HG03342 (cell line): ENCODE measurements around the gene SAMD14.
"Not testable (repeated sequence)": the region's sequence is repeated elsewhere in the genome, so short reads cannot be mapped to it uniquely, and the experiment has no call there.

Experiments
- ATAC-seq: cut with Tn5 transposase; IDR thresholded peaks from one replicate; pipeline ENCODE4 v1.9.1; 2021; ENCODE audit warnings: mild to moderate bottlenecking, moderate library complexity; ENCODE audit not compliant: unreplicated experiment

SAMD14 gene

DNA sequence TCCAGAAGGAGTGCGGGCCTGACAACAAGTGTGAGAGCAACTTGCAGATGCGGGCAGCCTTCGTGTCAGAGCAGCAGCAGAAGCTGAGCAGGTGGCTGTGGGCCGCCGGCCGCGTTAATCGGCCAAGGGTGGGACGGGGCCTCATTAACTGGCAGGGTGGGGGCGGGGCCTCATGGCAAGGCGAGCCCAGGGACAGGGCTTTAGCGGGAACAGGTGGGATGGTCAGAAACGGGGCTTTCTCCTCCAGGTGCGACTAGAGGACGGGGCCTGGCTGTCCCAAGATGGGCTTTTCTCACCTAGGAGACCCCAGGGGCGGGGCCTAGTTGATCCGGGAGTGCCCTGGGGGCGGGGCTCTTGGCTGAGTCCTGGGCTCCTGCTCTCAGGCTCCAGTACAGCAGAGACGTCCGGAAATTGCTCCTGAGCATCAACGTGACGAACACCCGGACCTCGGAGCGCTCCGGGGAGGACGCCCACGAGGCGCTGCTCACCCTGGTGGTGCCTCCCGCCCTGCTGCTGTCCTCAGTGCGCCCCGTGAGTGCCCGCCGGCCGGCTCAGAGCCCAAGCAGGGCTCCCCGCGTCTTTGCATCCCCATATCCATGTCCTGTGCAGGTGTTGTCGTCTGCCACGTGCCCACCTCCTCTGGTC, 53.2 kb downstream of the SAMD14 start:
- ATAC-seq, result no peak

DNA sequence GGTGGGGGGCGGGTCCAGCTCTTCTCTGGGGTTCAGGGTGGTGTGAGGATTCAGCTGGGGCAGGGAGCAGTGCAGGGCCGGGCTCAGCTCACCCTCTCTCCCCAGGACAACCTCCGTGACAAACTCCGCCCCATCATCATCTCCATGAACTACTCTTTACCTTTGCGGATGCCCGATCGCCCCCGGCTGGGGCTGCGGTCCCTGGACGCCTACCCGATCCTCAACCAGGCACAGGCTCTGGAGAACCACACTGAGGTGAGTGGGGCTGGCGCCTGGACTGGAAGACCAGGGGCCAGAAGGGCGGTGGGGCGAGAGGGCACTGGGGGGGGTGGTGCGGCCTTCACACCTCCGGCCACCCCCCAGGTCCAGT, 53.8 kb downstream of the SAMD14 start:
- no peak for ATAC-seq

DNA sequence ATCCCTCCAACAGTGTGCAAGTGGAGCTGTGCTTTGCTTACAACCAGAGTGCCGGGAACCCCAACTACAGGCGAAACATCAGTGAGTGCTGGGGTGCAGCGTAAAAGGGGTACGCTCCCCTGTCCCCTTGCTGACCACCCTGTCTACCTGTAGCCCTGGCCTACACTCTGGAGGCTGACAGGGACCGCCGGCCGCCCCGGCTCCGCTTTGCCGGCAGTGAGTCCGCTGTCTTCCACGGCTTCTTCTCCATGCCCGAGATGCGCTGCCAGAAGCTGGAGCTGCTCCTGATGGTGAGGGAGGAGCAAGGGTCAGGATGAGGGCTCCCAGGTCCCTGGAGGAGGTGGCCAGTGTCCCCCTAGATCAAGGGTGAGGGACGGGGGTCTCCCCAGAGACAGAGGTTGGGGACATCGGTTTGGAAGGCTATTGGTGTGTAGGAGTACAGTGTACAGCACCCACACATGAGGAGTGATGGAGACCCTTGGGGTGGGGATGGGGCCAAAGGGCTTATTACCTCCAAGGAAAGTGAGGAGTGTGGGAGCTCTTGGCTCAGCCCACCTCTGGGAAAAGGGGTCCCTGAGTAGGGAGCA, 54.4 kb downstream of the SAMD14 start:
- ATAC-seq, result no peak

DNA sequence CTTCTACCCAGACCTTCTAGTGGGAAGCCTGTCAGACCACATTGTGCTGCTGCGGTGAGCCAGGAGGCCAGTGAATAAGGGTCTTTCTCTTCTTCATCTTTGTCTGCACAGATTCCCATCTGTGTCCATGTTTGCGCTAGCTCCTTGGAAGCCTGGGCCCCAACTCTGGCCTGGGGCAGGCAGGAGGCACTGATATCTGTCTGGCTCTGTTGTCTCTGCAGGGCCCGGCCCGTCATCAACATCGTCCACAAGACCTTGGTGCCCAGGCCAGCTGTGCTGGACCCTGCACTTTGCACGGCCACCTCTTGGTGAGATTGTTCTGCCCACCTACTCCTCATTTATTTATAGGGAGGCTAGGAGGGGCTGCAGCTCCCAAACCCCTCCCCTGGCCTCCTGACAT, 55.7 kb downstream of the SAMD14 start:
- no peak for ATAC-seq

DNA sequence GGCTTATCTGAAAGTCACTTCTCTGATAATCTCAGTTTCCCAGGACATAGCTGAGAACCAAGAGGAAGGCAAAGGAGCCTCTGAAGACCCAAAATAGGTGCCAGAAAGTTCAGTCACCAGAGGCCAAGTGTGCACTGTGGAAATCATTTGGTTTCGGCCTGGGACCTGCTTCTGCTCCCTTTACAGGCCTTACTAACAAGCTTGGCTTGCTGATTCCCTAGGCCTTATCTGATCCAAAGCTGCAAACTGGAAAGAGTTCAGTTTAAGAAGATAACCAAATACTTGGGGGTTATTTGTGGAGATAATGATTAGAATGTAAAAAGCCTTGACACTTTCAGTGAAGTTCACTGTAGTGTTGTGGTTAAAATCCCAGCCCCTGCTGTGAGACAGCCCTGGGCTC, 57.0 kb downstream of the SAMD14 start:
- ATAC-seq, result no peak

DNA sequence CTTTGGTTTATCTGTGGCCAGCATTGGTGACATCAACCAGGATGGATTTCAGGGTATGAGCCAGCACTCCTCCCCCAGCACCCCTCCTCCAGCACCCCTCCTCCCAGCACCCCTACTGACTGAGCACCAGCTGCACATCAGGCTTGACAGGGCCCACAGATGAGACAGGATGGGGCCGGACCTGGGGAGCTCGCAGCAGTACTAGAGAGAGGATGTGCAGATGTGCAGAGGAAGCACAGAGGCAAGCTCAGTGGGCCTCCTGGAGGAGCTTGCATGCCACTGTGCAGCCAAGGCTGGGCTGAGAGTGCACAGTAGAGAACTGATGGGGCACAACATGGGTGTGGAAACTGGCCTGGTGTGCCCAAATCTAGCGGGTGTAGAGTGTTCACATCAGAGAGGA, 57.8 kb downstream of the SAMD14 start:
- no peak for ATAC-seq

DNA sequence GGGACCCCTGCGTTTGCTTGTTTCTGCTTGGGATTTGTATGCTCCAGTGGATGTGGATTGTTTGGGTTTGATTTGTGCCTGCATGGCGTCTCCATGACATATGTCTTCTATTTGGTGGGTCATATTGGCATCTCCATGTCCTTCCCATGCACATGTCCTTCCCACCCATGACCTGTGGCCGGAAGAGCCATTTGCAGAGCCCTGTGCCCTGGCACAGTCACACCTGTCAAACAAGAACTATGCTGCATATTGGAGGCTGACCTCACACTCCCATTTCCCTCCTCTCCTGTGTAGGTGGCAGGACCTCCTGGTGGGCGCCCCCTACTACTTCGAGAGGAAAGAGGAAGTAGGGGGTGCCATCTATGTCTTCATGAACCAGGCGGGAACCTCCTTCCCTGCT, 58.3 kb downstream of the SAMD14 start:
- ATAC-seq, result no peak

DNA sequence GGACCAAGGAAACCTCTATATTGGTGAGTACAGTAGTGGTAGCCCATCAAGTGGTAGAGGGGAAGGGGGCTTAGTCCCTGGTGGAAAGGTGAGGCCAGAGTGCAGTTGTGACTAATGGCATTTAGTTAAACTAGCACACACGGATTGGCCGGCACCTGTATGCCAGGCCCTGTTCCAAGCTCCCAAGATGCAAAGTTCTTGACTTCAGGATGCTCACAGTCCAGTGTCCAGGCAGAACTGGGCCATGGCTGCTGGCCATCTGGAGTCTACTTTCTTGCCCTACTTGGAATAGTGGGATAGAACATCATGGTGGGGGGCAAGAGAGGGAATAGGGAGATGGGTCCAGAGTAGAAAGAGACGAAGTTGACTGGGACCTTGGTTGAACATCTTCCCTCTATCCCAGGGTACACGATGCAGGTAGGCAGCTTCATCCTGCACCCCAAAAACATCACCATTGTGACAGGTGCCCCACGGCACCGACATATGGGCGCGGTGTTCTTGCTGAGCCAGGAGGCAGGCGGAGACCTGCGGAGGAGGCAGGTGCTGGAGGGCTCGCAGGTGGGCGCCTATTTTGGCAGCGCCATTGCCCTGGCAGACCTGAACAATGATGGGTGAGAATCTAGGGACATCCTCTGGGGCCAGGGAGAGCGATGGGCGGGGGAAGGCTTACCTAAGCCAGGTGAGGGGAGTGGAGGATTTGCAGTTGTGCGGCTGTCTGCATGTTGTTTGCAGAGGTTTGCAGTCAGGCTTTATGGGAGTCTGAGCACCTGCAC, 58.9 kb downstream of the SAMD14 start:
- ATAC-seq, result no peak

DNA sequence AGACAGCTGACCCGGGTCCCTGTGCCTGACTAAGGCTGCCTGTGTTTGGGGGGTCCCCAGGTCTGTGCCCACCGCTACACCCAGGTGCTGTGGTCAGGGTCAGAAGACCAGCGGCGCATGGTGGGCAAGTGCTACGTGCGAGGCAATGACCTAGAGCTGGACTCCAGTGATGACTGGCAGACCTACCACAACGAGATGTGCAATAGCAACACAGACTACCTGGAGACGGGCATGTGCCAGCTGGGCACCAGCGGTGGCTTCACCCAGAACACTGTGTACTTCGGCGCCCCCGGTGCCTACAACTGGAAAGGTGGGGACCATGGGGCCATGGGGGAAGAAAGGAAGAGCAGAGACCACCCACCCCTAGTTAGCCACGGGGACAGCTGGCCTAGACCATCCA, 62.0 kb downstream of the SAMD14 start:
- ATAC-seq, result no peak

DNA sequence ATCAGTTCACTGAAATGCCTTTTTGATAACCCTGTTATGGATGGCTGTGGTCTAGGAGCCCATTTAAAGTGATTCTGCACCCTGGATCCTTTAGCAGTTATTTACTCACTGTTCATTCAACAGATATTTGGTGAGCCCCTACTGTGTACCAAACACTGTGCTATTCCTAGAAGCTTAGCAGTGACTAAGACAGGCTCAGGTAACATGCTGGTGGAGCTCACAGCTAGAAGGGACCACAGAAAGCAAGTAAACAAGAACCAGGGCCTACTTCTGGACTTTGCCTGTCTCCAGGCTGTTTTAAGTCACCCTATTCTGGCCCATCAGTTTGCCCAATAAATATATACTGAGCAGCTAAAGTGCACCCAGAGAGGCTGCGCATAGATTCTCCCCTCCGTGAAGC, 63.0 kb downstream of the SAMD14 start:
- no peak for ATAC-seq

DNA sequence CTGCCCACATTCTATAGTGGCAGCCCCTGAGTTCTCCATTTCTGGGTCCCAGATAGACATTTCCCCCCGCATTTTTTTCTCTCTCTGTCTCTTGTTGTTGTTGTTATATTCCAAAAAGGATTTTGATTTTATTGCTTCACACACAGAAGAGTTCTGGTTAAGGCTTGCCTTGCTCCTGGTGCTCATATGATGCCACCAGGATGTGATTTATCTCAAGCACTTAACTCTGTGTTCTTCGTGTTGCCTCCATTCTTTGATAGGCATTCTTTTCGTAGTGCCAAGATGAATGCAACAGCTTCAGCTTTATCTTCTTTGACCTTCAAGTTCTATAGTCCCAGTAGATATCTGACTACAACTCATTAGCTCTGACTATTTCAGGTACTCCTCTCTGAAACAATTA, 64.9 kb downstream of the SAMD14 start:
- ATAC-seq, result no peak

DNA sequence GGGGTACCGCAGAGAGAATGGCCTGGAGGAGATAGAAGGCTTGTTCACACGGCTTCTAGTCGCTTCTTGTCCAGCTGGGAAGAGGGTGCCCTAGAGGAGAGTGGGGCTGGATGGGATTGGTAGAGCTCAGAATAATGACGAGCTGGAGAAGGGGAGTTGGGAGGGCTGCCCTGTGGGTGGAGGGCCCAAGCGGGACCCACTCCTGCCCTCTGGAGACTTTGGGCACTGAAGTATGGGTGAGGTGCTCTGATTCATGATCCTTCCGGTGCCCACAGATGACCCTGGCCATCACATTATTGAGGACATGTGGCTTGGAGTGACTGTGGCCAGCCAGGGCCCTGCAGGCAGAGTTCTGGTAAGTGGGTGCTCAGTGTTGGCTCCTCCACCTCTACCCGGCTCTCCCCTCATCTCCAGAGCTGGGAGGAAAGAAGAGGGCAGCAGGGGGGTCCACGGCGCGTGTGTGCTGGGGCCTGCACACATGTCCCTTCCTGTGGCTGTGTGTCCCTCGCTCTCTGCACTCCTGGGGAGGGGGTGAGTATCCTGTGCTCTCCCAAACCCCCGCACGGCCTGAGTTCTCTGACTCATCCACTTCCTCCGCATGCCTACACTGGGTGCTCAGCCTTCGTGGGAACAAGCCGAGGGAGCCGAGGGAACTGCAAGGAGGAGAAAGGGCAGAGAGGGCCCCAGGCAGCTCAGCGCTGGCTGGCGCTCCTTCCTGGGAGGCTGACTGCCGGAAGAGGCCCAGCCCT, 65.5 kb downstream of the SAMD14 start:
- no peak for ATAC-seq

DNA sequence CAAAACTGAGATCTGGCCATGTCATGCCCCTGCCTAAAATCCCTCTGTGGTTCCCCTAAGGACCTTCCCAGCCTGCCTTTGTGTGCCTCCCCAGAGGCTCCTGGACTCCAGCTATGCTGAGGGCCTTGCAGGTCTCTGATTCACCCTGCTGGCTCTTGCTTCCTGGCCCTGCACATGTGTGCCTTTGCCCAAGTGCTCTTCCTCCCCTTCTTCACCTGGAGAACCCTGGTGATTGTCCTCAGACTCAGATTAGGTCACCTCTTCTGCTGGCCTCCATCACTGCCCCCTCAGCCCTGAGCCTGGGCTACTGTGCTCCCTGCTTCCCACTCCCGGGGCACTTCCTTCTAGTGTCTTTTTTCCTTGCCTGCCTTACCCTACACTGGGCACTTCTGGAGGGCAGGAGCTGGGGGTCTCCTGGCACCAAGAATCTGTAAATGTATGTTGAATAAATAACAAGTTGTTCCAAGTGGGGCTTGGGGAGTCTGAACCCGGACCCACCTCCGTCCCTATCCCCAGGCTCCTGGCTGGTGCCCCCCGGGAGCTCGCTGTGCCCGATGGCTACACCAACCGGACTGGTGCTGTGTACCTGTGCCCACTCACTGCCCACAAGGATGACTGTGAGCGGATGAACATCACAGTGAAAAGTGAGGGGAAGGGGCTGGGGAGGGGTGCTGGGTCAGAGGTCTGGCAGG, 66.3 kb downstream of the SAMD14 start:
- no peak for ATAC-seq

DNA sequence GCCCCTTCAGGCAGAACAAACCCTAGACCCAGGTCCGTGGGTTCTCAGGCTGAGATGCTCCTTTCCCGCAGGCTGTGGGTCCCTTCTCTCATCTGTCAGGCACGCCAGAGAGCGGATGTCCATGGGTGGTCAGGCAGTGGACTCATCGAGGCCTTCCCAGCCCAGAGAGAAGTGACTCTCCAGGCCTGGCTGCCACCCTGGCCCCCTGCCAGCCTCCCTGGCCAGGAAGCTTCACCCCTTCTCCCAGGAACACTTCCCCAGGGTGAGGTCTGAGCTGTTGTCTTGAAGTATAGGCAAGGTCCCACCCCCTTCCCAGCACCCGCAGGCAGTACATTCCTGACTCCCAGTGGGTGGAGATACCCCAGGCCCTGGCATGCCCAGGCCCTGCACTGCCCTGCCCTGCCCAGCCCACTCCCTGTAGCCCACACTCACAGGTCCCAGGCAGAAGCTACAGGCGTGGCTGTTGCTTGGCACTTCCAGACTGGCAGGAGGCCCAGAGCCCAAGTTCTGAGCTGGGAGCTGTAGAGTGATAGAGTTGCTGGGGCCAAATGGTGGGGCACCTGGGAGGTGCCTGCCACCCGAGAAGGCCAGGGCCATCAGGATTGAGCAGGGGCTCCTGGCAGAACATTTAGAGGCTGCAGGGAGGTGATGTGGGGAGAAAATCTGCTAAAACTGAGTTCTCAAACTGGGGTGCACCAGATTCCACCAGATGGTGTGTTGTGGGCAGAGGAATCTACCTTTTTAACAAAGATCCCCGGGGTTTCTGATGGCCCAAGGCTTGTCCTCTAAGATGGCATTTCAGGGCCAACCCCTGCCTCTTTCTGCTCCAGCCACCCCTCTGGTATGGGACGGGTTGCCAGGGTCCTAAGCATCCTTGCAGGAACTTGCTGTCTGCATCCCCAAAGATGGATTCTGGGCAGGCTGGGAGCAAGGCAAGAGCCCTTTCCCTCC, 67.4 kb downstream of the SAMD14 start:
- no peak for ATAC-seq

DNA sequence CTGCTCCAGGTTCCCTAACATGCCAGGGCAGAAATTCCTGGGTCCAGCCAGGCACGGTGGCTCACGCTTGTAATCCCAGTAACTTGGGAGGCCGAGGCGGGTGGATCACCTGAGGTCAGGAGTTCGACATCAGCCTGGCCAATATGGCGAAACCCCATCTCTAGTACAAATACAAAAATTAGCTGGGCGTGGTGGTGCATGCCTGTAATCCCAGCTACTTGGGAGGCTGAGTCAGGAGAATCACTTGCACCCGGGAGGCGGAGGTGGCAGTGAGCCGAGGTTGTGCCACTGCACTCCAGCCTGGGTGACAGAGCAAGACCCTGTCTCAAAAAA, 68.3 kb downstream of the SAMD14 start:
- ATAC-seq, result not testable (repeated sequence)

DNA sequence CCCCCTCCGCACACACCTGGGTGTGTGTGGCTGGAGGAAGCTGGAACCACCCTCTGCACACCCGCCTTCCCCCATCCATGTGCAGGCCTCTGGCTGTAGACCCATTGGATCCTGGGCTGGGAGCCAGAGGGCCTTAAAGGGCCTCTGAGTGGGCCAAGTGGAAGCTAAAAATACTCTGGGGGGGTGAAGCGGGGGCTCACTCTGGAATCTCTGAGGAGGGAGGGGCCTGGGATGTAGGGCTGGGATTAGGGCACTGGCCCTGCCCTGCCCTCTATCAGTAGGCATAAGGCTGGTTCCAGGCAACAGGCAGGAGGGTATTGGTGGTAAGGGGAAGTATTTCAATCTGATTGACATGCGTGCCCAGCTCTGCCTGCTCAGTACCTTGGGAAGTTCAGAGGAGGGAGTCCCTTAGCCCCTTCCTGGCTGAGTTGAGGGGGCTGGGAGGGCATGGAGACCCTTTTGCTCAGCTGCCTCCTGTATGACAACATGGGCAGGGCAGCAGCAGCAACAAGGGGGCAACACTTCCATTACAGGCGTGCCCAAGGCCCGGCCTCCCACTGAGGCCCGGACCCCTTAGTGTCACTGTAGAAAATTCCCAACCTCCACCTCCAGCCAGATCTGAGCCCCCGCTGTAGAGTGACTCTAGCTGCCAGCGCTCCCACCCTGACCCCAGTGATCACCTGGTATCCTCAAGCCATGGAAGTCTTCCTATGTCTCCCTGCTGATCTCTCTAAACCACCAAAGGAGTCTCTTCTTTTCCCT, 68.8 kb downstream of the SAMD14 start:
- ATAC-seq, result no peak
